HG03469 (cell line): Measurements from ENCODE around the gene TXNRD2.
"Not testable (repeated sequence)": the region's sequence is repeated elsewhere in the genome, so short reads cannot be mapped to it uniquely, and the experiment has no call there.

ENCODE experiments used
- ATAC-seq: cut with Tn5 transposase; IDR thresholded peaks from one replicate; pipeline ENCODE4 v1.9.1; 2021; ENCODE audit warnings: mild to moderate bottlenecking, moderate library complexity, moderate number of reproducible peaks; ENCODE audit not compliant: unreplicated experiment

The TXNRD2 gene

GRCh38 chr22:19926028-19926427 lies 15.6 kb downstream of the TXNRD2 start:
- not testable (repeated sequence) for ATAC-seq

GRCh38 chr22:19923914-19924513 lies 17.6 kb downstream of the TXNRD2 start:
- no peak for ATAC-seq

GRCh38 chr22:19921544-19922081 lies 20.0 kb downstream of the TXNRD2 start:
- no peak for ATAC-seq

- no peak for ATAC-seq
Measured at GRCh38 chr22:19919701-19920363, 21.8 kb downstream of the TXNRD2 start.

- ATAC-seq = no peak
Measured at GRCh38 chr22:19918332-19919106, 23.1 kb downstream of the TXNRD2 start.

- no peak for ATAC-seq
Measured at GRCh38 chr22:19917389-19918138, 24.1 kb downstream of the TXNRD2 start.

- ATAC-seq = no peak
Measured at GRCh38 chr22:19916941-19917340, 24.7 kb downstream of the TXNRD2 start.

GRCh38 chr22:19916006-19916405 lies 25.6 kb downstream of the TXNRD2 start:
- no peak for ATAC-seq

GRCh38 chr22:19915287-19915954 lies 26.2 kb downstream of the TXNRD2 start:
- no peak for ATAC-seq

GRCh38 chr22:19914201-19914943 lies 27.2 kb downstream of the TXNRD2 start:
- ATAC-seq = no peak

- ATAC-seq = no peak
Measured at GRCh38 chr22:19913337-19913936, 28.2 kb downstream of the TXNRD2 start.

- ATAC-seq = no peak
Measured at GRCh38 chr22:19912271-19912999, 29.2 kb downstream of the TXNRD2 start.

GRCh38 chr22:19911540-19912270 lies 29.9 kb downstream of the TXNRD2 start:
- ATAC-seq = no peak

GRCh38 chr22:19910180-19910744 lies 31.4 kb downstream of the TXNRD2 start:
- ATAC-seq = no peak

GRCh38 chr22:19909350-19910179 lies 32.1 kb downstream of the TXNRD2 start:
- ATAC-seq = no peak

- not testable (repeated sequence) for ATAC-seq
Measured at GRCh38 chr22:19907902-19908301, 33.7 kb downstream of the TXNRD2 start.

- not testable (repeated sequence) for ATAC-seq
Measured at GRCh38 chr22:19906864-19907263, 34.8 kb downstream of the TXNRD2 start.
